PFSK-1 (cell line): Measurements from ENCODE around the gene CYB5R3.

ENCODE experiments used
- POLR2AphosphoS5 ChIP-seq: IDR thresholded peaks from 2 replicates; pipeline ENCODE4 v1.6.1; 2012; ENCODE audit warnings: low read depth, mild to moderate bottlenecking, control low read depth, low read length, moderate library complexity
- SIN3A ChIP-seq: IDR thresholded peaks from 2 replicates; pipeline ENCODE4 v1.6.1; 2012; ENCODE audit warnings: mild to moderate bottlenecking, low read length, moderate library complexity, borderline replicate concordance; ENCODE audit not compliant: insufficient read depth
- TAF1 ChIP-seq: IDR thresholded peaks from 2 replicates; pipeline ENCODE4 v1.6.1; 2012; ENCODE audit warnings: low read length, control low read depth, borderline replicate concordance; ENCODE audit not compliant: insufficient read depth
- TF ChIP-seq, protein P1 (sequence below), 2 experiments: IDR thresholded peaks; 2 replicates each; pipeline versions ENCODE4 v1.6.1 to v1.8.0; 2011 to 2012; ENCODE audit warnings: low read depth in 2 of 2, low read length in 2 of 2, control low read depth in 1 of 2, inconsistent platforms in 1 of 2, mild to moderate bottlenecking in 1 of 2, moderate library complexity in 1 of 2; ENCODE audit not compliant: insufficient read depth in 1 of 2

- TF ChIP-seq, protein P1, sequence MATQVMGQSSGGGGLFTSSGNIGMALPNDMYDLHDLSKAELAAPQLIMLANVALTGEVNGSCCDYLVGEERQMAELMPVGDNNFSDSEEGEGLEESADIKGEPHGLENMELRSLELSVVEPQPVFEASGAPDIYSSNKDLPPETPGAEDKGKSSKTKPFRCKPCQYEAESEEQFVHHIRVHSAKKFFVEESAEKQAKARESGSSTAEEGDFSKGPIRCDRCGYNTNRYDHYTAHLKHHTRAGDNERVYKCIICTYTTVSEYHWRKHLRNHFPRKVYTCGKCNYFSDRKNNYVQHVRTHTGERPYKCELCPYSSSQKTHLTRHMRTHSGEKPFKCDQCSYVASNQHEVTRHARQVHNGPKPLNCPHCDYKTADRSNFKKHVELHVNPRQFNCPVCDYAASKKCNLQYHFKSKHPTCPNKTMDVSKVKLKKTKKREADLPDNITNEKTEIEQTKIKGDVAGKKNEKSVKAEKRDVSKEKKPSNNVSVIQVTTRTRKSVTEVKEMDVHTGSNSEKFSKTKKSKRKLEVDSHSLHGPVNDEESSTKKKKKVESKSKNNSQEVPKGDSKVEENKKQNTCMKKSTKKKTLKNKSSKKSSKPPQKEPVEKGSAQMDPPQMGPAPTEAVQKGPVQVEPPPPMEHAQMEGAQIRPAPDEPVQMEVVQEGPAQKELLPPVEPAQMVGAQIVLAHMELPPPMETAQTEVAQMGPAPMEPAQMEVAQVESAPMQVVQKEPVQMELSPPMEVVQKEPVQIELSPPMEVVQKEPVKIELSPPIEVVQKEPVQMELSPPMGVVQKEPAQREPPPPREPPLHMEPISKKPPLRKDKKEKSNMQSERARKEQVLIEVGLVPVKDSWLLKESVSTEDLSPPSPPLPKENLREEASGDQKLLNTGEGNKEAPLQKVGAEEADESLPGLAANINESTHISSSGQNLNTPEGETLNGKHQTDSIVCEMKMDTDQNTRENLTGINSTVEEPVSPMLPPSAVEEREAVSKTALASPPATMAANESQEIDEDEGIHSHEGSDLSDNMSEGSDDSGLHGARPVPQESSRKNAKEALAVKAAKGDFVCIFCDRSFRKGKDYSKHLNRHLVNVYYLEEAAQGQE (IDR thresholded peaks at IDR 0.05; ENCODE audit: insufficient read depth in 1 of 2, low read depth in 2 of 2, low read length in 2 of 2) = no peak
- TF ChIP-seq POLR2AphosphoS5 = no peak
- no peak for TF ChIP-seq TAF1
- TF ChIP-seq SIN3A = no peak
Measured at GRCh38 chr22:42620084-42620483, 29.1 kb downstream of the CYB5R3 start.
